Type B pancreatic cell (in vitro differentiated cells): ENCODE results near the gene CAMTA1. TPM values are rescaled to one million over a fixed set of nuclear protein-coding genes. Genes with fewer than 3 reads are reported as not detected.

Experiments used
- DNase-seq: peaks from one replicate; pipeline ENCODE4 v3.0.0; 2021; ENCODE audit warnings: mixed read lengths; ENCODE audit not compliant: unreplicated experiment; ENCODE audit errors: extremely low spot score
- H3K27ac Mint-ChIP-seq: 2 replicates; pipeline ENCODE4 v1.8.0; 2021; ENCODE audit warnings: mild to moderate bottlenecking, mixed read lengths
- H3K27me3 Mint-ChIP-seq: 2 replicates; pipeline ENCODE4 v1.8.0; 2021; ENCODE audit warnings: mixed read lengths
- H3K36me3 Mint-ChIP-seq: 2 replicates; pipeline ENCODE4 v1.8.0; 2021; ENCODE audit warnings: mixed read lengths
- H3K4me1 Mint-ChIP-seq: one replicate; pipeline ENCODE4 v1.8.0; 2021; ENCODE audit warnings: mixed read lengths; ENCODE audit not compliant: unreplicated experiment
- H3K4me3 Mint-ChIP-seq: 2 replicates; pipeline ENCODE4 v1.8.0; 2021; ENCODE audit warnings: mild to moderate bottlenecking, mixed read lengths
- H3K9me3 Mint-ChIP-seq: 2 replicates; pipeline ENCODE4 v1.8.0; 2021; ENCODE audit warnings: mixed read lengths
- total RNA-seq: library from RNA; stranded (reverse); gene quantifications from 2 replicates; pipeline ENCODE4 v1.2.1, GENCODE V29; 2021; ENCODE audit warnings: low replicate concordance
- TF ChIP-seq, protein P1 (sequence below): fragments of 200-600 bp; sonication (generic); conservative IDR thresholded peaks from 2 replicates; pipeline ENCODE4 v1.5.0; 2021; ENCODE audit warnings: antibody characterized with exemption, mild to moderate bottlenecking

The CAMTA1 gene
- total RNA-seq, 1 donor from 2014 or later = 82.5 TPM

DNA sequence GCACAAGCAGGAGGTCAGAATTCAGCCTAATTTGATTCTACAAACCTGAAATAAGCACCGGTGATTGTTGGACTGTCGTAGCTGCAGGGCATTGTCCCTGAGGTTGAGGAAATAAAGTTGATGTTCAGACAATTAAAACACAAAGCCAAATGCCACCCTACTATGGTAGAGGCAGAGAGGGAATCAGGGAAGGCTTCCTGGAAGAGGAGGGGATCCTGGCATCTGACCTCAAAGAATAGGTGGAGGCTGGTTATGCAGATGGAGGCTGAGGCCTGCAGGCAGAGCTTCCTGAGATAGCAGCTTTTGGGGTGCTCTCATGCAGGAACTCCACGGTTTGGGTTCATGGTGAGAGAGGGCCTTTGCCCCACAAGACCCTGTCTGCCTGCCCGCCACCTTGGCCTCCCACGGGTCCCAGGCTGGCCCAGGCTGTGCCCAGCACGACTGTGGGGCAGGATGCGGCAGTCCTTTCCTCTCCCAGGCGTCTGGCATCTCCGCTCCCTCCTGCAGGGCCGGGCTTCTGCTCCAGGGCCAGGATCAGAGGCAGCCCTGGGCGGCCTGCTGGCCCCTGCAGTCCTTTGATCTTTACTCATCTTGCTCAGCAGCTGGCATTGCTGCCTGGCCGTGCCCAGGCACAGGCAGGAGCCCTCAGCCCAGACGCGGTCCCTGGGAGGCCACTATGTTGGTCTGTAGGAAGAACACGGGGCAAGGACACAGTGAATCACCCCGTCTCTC is 851.7 kb downstream of the CAMTA1 start:
- Mint-ChIP-seq H3K4me3 (no peak overlapping the region), H3K4me1 (no peaks in the 10 kb centered on the region), H3K36me3 (no peaks in the 10 kb centered on the region), H3K27me3 (no peaks in the 10 kb centered on the region), H3K27ac (no peak overlapping the region), H3K9me3 (no peaks in the 10 kb centered on the region)
- TF ChIP-seq, protein P1, sequence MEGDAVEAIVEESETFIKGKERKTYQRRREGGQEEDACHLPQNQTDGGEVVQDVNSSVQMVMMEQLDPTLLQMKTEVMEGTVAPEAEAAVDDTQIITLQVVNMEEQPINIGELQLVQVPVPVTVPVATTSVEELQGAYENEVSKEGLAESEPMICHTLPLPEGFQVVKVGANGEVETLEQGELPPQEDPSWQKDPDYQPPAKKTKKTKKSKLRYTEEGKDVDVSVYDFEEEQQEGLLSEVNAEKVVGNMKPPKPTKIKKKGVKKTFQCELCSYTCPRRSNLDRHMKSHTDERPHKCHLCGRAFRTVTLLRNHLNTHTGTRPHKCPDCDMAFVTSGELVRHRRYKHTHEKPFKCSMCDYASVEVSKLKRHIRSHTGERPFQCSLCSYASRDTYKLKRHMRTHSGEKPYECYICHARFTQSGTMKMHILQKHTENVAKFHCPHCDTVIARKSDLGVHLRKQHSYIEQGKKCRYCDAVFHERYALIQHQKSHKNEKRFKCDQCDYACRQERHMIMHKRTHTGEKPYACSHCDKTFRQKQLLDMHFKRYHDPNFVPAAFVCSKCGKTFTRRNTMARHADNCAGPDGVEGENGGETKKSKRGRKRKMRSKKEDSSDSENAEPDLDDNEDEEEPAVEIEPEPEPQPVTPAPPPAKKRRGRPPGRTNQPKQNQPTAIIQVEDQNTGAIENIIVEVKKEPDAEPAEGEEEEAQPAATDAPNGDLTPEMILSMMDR = no peak
- DNase-seq = no peak

DNA sequence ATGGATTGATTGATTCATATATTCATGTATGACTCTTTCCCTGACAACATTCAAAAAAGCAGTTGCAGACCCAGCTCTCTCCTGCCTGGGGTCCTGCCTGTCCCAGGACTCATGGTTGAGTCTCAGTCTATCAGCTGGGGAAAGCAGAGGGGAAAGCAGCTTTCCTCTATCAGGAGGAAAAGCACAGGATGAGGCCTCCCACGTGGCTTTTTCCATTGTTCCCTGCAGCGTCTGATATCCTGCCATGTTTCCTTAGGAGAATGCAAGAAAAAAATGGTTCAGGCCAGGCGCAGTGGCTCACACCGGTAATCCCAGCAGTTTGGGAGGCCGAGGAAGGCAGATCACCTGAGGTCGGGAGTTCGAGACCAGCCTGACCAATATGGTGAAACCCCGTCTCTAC is 852.8 kb downstream of the CAMTA1 start:
- Mint-ChIP-seq H3K4me3 (no peak overlapping the region), H3K4me1 (no peaks in the 10 kb centered on the region), H3K27ac (no peak overlapping the region), H3K36me3 (no peaks in the 10 kb centered on the region), H3K9me3 (no peaks in the 10 kb centered on the region), H3K27me3 (no peaks in the 10 kb centered on the region)
- no peak for DNase-seq
- TF ChIP-seq, protein P1 = no peak

DNA sequence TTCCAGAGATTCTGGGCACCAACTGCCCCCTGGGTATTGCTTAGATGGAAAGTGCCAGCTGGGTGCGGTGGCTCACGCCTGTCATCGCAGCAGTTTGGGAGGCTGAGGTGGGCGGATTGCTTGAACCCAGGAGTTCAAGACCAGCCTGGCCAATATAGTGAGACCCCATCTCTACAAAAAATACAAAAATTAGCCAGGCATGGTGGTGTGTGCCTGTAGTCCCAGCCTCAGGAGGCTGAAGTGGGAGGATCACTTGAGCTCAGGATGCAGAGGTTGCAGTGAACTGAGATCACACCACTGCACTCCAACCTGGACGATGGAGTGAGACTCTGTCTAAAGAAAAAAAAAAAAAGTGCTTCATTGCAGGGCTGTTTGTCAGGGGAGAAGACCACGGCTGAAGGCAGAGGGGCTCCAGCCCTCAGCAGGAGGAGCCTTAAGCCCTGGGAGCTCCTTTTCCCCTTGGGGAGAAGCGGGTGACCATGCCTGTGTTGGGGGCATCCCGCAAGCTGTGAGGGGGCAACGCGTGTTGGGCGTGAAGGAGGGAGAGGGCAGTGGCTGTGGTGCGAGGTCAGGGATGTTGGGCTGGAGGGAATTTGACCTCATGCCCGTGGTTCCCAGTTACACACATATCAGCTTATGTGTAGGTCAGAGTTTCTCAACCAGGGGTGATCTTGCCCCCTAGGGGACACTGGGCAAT is 854.3 kb downstream of the CAMTA1 start:
- peaks cover 7% of the 10 kb centered on the region for H3K4me1 Mint-ChIP-seq
- no peak for DNase-seq
- no peaks in the 10 kb centered on the region for H3K36me3 Mint-ChIP-seq
- TF ChIP-seq, protein P1 = no peak
- no peaks in the 10 kb centered on the region for H3K9me3 Mint-ChIP-seq
- H3K27ac Mint-ChIP-seq = no peak overlapping the region
- no peaks in the 10 kb centered on the region for H3K27me3 Mint-ChIP-seq
- no peak overlapping the region for H3K4me3 Mint-ChIP-seq

DNA sequence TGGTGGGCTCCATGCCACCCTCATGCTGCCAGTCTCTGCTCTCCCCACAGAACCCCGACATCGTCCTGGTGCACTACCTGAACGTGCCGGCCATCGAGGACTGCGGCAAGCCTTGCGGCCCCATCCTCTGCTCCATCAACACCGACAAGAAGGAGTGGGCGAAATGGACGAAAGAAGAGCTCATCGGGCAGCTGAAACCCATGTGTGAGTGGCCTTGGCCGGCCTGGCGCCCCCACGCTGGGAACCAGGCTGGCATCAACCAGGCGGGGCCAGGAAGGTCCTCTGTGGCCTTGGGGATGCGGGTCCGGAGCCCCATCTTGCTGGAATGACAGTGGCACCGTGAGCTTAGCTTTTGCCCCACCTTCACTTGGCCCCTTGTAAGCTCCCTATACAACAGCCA is 855.1 kb downstream of the CAMTA1 start:
- H3K36me3 Mint-ChIP-seq = no peaks in the 10 kb centered on the region
- H3K4me1 Mint-ChIP-seq = peaks cover 7% of the 10 kb centered on the region
- H3K9me3 Mint-ChIP-seq = no peaks in the 10 kb centered on the region
- H3K27me3 Mint-ChIP-seq = no peaks in the 10 kb centered on the region
- no peak overlapping the region for H3K4me3 Mint-ChIP-seq
- TF ChIP-seq, protein P1 = no peak
- H3K27ac Mint-ChIP-seq = no peak overlapping the region
- no peak for DNase-seq

DNA sequence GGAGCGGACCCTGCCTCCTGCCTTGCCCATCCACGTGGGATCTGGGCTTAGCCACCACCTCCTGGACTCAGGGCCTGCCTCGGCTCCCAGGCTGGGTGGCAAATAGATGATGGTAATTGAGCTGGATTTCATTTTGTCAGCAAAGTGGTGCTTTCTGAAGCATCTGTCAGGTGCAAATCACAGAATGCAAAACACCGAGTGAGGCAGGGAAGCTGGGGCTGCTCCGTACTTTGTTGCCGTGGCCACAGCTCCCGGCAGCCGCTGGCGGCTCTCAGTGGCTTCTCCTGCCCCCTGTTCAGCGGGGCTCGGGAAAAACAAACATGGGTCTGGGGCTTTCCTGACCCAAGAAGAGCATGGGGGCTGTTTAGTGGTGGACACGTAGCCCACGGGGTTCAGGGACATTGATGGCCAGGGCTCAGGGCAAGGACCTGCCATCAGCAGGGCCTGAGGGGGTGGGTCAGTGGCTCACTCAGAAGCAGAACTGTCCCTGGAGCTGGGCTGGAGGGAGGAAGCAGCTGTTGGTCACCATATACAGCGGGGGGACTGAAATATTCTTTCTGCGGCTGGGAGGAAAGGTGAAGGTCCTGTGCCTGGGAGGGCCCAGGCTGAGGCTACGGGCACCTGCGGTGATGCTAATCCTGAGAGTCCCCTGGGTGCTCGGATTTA is 855.8 kb downstream of the CAMTA1 start:
- Mint-ChIP-seq H3K36me3 (no peaks in the 10 kb centered on the region), H3K9me3 (no peaks in the 10 kb centered on the region), H3K4me3 (no peak overlapping the region), H3K27me3 (no peaks in the 10 kb centered on the region), H3K4me1 (peaks cover 7% of the 10 kb centered on the region), H3K27ac (no peak overlapping the region)
- DNase-seq = no peak
- TF ChIP-seq, protein P1 = no peak
